Measurements from ENCODE around the gene GKAP1.
"Not testable (repeated sequence)": the region's sequence is repeated elsewhere in the genome, so short reads cannot be mapped to it uniquely, and the experiment has no call there.

GKAP1 gene

DNA sequence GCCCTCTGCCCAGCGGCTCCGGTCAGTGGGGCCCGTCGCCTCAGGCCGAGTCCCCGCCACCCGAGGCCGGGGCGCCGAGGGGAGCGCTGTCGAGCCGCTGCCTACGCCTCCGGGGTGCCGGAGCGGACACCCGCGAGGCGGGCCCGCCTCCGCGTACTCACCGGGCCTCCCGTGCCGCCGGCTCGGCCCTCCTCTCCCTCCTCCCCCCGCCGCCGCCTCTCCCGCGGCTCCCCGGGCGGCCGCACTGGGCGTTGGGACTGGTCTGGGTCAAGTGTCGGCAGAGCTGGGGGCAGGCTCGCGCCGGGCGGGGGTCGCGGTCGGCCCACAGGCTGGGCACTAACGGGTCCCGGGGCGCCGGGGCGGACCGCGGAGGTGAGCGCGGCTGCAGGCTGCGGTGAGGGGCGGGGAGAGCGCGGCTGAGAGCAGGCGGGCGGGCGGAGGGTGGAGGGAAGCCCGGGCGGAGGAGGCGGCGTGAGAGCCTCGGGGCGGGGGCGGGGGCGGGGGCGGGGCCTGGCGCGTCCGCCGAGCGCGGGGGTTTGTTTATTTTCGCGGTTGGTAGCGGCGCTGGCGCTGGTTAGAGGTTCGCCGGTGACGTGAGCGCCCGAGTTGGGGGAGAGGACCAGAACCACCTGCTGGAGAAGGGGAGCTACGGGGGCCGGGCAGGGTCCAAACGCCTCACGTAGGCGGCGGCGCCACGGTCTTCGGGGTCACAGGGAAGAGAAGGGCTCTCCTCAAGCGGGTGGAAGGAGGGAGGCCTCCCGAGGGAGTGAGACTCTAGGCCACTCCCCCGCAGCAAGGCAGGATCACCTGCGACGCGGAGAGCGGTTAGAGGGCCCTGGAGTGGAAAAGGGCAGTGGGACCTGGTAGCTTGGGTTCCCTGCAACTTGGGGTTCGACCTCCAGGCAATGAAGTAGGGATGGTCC is at the start of gene GKAP1:
TSS of gene GKAP1 (minus strand) at position 414 of the 923 bp plus-strand sequence. CDS start 11,252 bp downstream, outside the sequence.
- DNase-seq = peak; percentile 34

DNA sequence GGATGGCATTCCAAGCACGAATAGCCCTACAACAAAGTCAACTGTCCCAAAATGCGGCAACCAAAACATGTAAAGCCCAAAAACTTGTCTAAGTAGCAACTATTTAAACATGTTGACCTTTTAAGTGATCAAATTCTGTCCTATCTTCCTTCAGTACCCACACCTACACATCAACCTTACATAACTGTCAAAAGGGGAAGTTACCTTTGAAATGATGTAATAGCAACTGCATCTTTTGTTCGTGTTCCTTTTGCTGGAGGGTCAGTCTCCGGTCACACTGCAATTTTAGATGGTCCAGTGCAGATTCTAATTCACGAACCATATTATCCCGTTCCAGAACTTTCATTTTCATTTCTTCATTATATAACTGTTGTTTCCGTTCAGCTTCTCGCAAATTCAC is 32.3 kb upstream of the GKAP1 start:
- not testable (repeated sequence) for DNase-seq

- DNase-seq = not testable (repeated sequence)
Measured at GRCh38 chr9:83837070-83837643, 19.6 kb upstream of the GKAP1 start.

GRCh38 chr9:83830426-83831071 is 13.0 kb upstream of the GKAP1 start:
- DNase-seq = not testable (repeated sequence)

DNA sequence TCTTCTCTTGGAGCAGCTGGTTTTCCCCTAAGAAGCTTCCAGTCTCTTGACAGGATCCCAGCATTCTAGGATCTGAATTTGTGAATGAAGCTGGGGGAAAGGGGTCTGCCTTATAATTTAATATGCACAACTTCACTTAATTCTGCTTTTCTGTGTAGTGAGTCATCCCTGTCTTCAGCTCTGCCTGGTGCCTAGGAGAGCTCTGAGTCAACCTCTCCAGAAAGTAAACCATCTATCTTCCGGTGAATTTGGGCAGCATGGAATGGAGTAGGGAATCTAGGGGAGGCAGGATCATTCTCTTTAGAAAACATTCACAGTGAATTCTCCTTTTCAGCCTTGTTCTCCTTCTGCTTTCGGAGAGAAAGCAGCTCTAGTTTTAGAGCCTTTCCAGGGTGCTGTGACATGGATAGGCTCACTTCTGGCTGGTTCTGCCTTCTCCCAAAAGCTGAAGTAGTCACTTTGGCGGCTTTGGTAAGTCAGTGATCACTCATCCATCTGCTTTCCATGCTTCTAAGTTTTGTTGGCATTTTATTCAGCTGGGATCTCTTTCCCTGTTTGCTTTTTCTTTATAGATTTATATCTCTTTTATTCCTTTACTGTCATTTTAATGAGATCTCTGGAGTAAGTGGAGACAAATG is 7.5 kb upstream of the GKAP1 start:
- DNase-seq = peak; percentile 50

- not testable (repeated sequence) for DNase-seq
Measured at GRCh38 chr9:83817011-83817355, 586 bp downstream of the GKAP1 start.

- DNase-seq = not testable (repeated sequence)
Measured at GRCh38 chr9:83815120-83815519, 2.4 kb downstream of the GKAP1 start.

DNA sequence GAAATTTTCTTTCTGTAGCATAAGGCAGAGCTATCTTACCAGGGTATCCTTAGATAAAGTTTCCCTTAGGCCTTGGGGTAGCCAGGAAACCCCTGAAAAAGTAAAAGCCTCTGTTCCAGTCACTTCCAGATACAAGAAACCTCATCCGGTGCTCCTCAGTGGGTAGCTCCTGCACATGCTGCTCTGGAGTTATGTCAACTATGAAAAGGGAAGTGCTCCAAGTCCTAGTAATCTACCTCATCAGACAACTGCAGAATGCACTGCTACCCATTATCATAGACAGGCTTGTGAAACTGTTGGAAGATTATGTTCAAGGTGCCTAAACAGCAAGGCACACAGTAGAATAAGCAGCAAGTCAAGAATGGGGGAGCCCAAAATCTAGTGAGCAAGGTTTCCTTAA is 8.4 kb downstream of the GKAP1 start:
- DNase-seq = not testable (repeated sequence)

DNA sequence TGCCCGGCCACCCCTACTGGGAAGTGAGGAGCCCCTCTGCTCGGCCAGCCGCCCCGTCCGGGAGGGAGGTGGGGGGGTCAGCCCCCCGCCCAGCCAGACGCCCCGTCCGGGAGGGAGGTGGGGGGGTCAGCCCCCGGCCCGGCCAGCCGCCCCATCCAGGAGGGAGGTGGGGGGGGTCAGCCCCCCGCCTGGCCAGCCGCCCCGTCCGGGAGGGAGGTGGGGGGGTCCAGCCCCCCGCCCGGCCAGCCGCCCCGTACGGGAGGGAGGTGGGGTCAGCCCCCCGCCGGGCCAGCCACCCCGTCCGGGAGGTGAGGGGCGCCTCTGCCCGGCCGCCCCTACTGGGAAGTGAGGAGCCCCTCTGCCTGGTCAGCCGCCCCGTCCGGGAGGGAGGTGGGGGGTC is 13.1 kb downstream of the GKAP1 start:
- DNase-seq = not testable (repeated sequence)

- not testable (repeated sequence) for DNase-seq
Measured at GRCh38 chr9:83803941-83804340, 13.6 kb downstream of the GKAP1 start.

DNA sequence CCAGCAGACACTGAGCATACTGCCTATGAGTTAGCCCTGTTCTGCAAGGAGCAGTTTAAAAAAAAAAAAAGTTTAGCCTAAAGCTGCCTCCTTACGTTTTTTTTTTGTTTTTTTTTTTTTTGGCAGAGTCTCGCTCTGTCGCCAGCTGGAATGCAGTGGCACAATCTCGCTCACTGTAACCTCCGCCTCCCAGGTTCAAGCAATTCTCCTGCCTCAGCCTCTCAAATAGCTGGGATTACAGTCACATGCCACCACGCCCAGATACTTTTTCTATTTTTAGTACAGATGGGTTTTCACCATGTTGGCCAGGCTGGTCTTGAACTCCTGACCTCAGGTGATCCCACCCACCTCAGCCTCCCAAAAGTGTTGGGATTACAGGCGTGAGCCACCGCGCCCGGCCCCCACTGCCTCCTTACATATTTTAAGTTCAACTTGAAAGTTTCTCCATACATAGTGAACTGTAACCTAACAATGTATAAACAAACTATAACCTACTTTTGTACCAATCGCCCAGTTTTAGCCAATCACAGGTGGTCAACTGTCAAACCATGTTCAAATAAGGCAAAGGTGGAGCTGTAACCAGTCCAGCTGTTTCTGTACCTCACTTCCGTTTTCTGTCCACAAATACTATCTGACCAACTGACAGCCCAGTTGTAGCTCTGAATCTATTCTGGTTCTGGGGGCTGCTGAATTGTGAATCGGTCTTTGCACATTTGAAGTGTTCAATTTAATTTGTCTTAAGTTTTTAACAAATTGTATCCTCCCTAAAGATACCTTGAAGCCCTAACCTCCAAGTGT is 17.1 kb downstream of the GKAP1 start:
- DNase-seq = no peak

DNA sequence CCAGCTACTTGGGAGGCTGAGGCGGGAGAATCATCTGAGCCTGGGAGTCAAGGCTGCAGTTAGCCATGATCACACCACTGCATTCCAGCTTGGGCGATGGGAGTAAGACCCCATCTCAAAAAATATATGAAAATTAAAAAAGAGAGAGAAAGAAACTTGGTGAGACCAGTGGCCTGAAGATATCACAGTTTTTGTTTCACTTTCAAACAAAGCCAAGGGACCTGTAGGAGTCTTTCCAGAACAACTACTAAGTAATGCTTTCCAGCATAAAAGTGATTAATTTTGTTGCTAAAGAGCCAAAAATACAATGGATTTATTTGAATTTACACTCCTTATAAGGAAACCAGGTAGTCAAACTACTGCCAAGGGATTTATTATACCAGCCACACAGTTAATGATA is 23.5 kb downstream of the GKAP1 start:
- DNase-seq = no peak

GRCh38 chr9:83792746-83793145 is 24.8 kb downstream of the GKAP1 start:
- DNase-seq = no peak

- DNase-seq = no peak
Measured at GRCh38 chr9:83778164-83778563, 39.4 kb downstream of the GKAP1 start.

GRCh38 chr9:83775932-83776331 is 41.6 kb downstream of the GKAP1 start:
- no peak for DNase-seq

- DNase-seq = no peak
Measured at GRCh38 chr9:83772860-83773259, 44.7 kb downstream of the GKAP1 start.

- DNase-seq = no peak
Measured at GRCh38 chr9:83765376-83765775, 52.2 kb downstream of the GKAP1 start.

DNA sequence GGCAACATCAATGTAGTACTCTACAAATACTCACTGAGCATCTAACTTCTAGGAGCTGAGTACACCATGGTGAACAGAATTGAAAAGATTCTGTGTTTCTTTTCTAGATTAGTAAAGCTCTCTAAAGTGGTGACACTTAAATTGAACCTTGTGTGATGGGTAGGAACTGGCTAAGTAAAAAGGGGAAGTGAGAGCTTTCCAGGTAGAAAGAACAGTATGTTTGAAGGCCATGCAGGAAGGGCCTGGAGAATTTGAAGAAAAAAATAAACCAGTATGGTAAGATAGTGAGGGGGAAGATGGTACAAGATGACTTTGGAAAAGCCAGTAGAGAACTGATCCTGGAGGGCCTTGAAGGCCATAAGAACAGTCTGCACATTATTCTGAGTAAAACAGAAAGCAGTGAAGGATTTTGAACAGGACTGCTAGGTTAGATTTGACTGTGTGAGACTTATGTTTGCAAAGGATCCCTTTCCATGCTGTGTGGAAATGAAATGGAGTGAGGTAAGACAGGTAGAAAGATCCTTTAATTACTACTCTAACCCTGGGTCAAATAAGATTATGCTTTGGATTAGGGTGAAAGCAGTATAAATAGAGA is 63.1 kb downstream of the GKAP1 start:
- DNase-seq = no peak

GRCh38 chr9:83749706-83750105 is 67.9 kb downstream of the GKAP1 start:
- DNase-seq = no peak

DNA sequence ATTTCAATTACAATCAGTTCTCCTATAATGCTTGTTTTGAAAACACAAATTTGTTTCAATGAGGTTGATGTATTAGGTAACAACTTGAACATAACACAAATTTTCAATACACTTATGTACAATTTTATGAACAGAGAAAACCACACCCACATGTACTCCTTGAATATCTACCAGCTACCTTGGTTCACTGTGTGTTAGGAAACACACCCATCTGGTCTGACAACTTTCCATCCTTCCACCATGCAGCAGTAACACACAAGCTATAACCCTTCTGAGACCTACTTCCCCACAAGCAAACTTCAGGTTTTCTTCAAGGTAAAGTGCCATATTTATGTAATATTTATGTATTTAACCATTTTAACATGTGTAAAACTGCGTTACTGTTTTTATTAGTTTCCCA is 73.4 kb downstream of the GKAP1 start:
- DNase-seq = no peak

DNA sequence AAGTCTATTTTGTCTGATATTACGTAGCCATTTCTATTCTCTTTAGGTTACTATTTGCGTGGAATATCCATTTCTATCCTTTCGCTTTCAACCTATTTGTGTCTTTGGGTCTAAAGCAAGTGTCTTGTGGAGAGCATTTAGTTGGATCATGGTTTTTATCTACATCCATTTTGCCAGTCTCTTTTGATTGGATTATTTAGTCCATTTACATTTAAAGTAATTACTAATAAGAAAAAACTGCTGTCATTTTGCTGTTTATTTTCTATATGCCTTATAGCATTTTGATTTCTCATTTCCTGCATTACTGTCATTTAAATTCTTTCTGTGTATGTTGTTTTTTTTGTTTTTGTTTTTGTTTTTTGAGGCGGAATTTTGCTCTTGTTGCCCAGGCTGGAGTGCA is 83.8 kb downstream of the GKAP1 start:
- no peak for DNase-seq
